Liver (tissue), 3 donors: ENCODE data around the gene REPS1.

Experiments used
- CTCF ChIP-seq: fragments of 150-350 bp; IDR thresholded peaks from 2 replicates; pipeline ENCODE4 v1.5.1; 2017; ENCODE audit warnings: improper control_type of control experiment, low read depth, low read length; ENCODE audit not compliant: missing input control
- FOXA1 ChIP-seq: IDR thresholded peaks from 2 replicates; pipeline ENCODE4 v1.6.1; 2016; ENCODE audit warnings: antibody characterized with exemption
- HNF4A ChIP-seq, 2 donors: conservative IDR thresholded peaks; 2 replicates each; pipeline ENCODE4 v1.6.1; 2016; ENCODE audit warnings: antibody characterized with exemption in 2 of 2, mild to moderate bottlenecking in 2 of 2
- JUND ChIP-seq, 2 donors: IDR thresholded peaks; 2 replicates each; pipeline ENCODE4 v1.6.1; 2016; ENCODE audit warnings: antibody characterized with exemption in 2 of 2
- NR2F2 ChIP-seq: IDR thresholded peaks from 2 replicates; pipeline ENCODE4 v1.6.1; 2016; ENCODE audit warnings: antibody characterized with exemption
- RAD21 ChIP-seq, 2 donors: IDR thresholded peaks; 2 replicates each; pipeline ENCODE4 v1.6.1; 2016; ENCODE audit warnings: antibody characterized with exemption in 2 of 2, mild to moderate bottlenecking in 2 of 2
- REST ChIP-seq: IDR thresholded peaks from 2 replicates; pipeline ENCODE4 v1.6.1; 2016; ENCODE audit warnings: antibody characterized with exemption, mild to moderate bottlenecking
- SP1 ChIP-seq: IDR thresholded peaks from 2 replicates; pipeline ENCODE4 v1.6.1; 2018; ENCODE audit warnings: antibody characterized with exemption, mild to moderate bottlenecking
- TAF1 ChIP-seq: conservative IDR thresholded peaks from 2 replicates; pipeline ENCODE4 v1.6.1; 2016; ENCODE audit warnings: antibody characterized with exemption, mild to moderate bottlenecking
- ZBTB33 ChIP-seq: IDR thresholded peaks from 2 replicates; pipeline ENCODE4 v1.6.1; 2016; ENCODE audit warnings: antibody characterized with exemption
- donor health status: healthy.
- donor health status: healthy.

- no peak for TF ChIP-seq CTCF
- no peak for TF ChIP-seq FOXA1
- no peak for TF ChIP-seq REST
- TF ChIP-seq JUND (IDR thresholded peaks at IDR 0.05): no peak
- no peak for TF ChIP-seq NR2F2
- no peak for TF ChIP-seq HNF4A (conservative IDR thresholded peaks at IDR 0.05)
- TF ChIP-seq ZBTB33: no peak
- TF ChIP-seq RAD21 (IDR thresholded peaks at IDR 0.05): no peak
- TF ChIP-seq SP1: no peak
- no peak for TF ChIP-seq TAF1
Measured at GRCh38 chr6:138964012-138964411, 24.0 kb downstream of the REPS1 start.
